Measurements from ENCODE around the gene MARF1. TPM values are rescaled to one million over a fixed set of nuclear protein-coding genes. Genes with fewer than 3 reads are reported as not detected.
"Not testable (repeated sequence)": the region's sequence is repeated elsewhere in the genome, so short reads cannot be mapped to it uniquely, and the experiment has no call there.

The MARF1 gene
- total RNA-seq, 1 donor from 2014 or later: 48.4 TPM

- no peak for ATAC-seq
- DNase-seq (ENCODE audit: missing footprints): no peak
- intact Hi-C loops (cut with DNase I): no loop called here
Measured at GRCh38 chr16:15658556-15658955, 15.6 kb upstream of the MARF1 start.

- intact Hi-C loops (cut with DNase I): no loop called here
- ATAC-seq: no peak
- DNase-seq (ENCODE audit: missing footprints): no peak
Measured at GRCh38 chr16:15658149-15658548, 15.2 kb upstream of the MARF1 start.

GRCh38 chr16:15655561-15655960, 12.6 kb upstream of the MARF1 start:
- DNase-seq (ENCODE audit: missing footprints); intact Hi-C loops (cut with DNase I); ATAC-seq: not testable (repeated sequence)

- DNase-seq (ENCODE audit: missing footprints): no peak
- intact Hi-C loops (cut with DNase I): no loop called here
- no peak for ATAC-seq
Measured at GRCh38 chr16:15654591-15654990, 11.6 kb upstream of the MARF1 start.

- DNase-seq (ENCODE audit: missing footprints): no peak
- ATAC-seq: no peak
- intact Hi-C loops (cut with DNase I): no loop called here
Measured at GRCh38 chr16:15653227-15653626, 10.3 kb upstream of the MARF1 start.

GRCh38 chr16:15652293-15653001, 9.5 kb upstream of the MARF1 start:
- intact Hi-C loops (cut with DNase I): no loop called here
- no peak for DNase-seq (ENCODE audit: missing footprints)
- no peak for ATAC-seq

- intact Hi-C loops (cut with DNase I): no loop called here
- ATAC-seq: peak; percentile 17
- no peak for DNase-seq (ENCODE audit: missing footprints)
Measured at GRCh38 chr16:15650698-15651171, 7.8 kb upstream of the MARF1 start.

GRCh38 chr16:15650019-15650697, 7.2 kb upstream of the MARF1 start, which contains the start of gene NDE1:
NDE1 (plus strand) TSS chr16:15650245; CDS start chr16:15664779, 14,534 bp downstream.
- DNase-seq (ENCODE audit: missing footprints): peak; percentile 97
- ATAC-seq: peak; percentile 100
- intact Hi-C loops (cut with DNase I): no loop called here

GRCh38 chr16:15649727-15650018, 6.7 kb upstream of the MARF1 start:
- intact Hi-C loops (cut with DNase I): no loop called here
- ATAC-seq (no peak), DNase-seq (ENCODE audit: missing footprints) (no peak)

- ATAC-seq; intact Hi-C loops (cut with DNase I); DNase-seq (ENCODE audit: missing footprints): not testable (repeated sequence)
Measured at GRCh38 chr16:15649311-15649710, 6.4 kb upstream of the MARF1 start.

GRCh38 chr16:15648135-15648730, 5.3 kb upstream of the MARF1 start:
- DNase-seq (ENCODE audit: missing footprints) (no peak), ATAC-seq (no peak)
- intact Hi-C loops (cut with DNase I): no loop called here

GRCh38 chr16:15647294-15648014, 4.5 kb upstream of the MARF1 start:
- ATAC-seq: no peak
- intact Hi-C loops (cut with DNase I): no loop called here

GRCh38 chr16:15646557-15647293, 3.8 kb upstream of the MARF1 start:
- ATAC-seq; intact Hi-C loops (cut with DNase I); DNase-seq (ENCODE audit: missing footprints): not testable (repeated sequence)

More at GRCh38 chr16:15647294-15648014, 4.5 kb upstream of the MARF1 start:
- DNase-seq (ENCODE audit: missing footprints): no peak

- not testable (repeated sequence) for ATAC-seq; DNase-seq (ENCODE audit: missing footprints)
- intact Hi-C loops (cut with DNase I): loop anchor here (5.0 kb wide), 2 partner anchors 32 to 218 kb away; no protein-coding TSS in a partner anchor
Measured at GRCh38 chr16:15644962-15645465, 2.1 kb upstream of the MARF1 start.

GRCh38 chr16:15644267-15644961, 1.5 kb upstream of the MARF1 start:
- intact Hi-C loops (cut with DNase I): loop anchor here (5.0 kb wide), 2 partner anchors 33 to 217 kb away; no protein-coding TSS in a partner anchor
- no peak for DNase-seq (ENCODE audit: missing footprints)
- ATAC-seq: no peak

- DNase-seq (ENCODE audit: missing footprints) (no peak), ATAC-seq (no peak)
- intact Hi-C loops (cut with DNase I): loop anchor here (2.0 to 5.0 kb wide), 4 partner anchors 33 to 217 kb away; no protein-coding TSS in a partner anchor
Measured at GRCh38 chr16:15643946-15644250, 944 bp upstream of the MARF1 start.

GRCh38 chr16:15642557-15643047, 352 bp downstream of the MARF1 start:
- ATAC-seq: peak; percentile 35
- intact Hi-C loops (cut with DNase I): loop anchor here (2.0 to 5.0 kb wide), 4 partner anchors 34 to 215 kb away; no protein-coding TSS in a partner anchor
- DNase-seq (ENCODE audit: missing footprints): peak; percentile 83

All from Right ventricle myocardium inferior (tissue), 1 donor.